A549 treated with GW870086 at 1 μM for 4 hours (cell line): ENCODE measurements around the gene WSB1. TPM values are rescaled to one million over a fixed set of nuclear protein-coding genes. Genes with fewer than 3 reads are reported as not detected.

Source experiments
- total RNA-seq: library from RNA; stranded (reverse); fragments of 200-300 nt; extraction: Qiagen RNA extraction; gene quantifications from 5 replicates; pipeline ENCODE4 v1.2.3, GENCODE V29; 2022; ENCODE audit warnings: low read depth

The WSB1 gene
- 64.1 to 84.1 TPM (median 76.8 TPM) in 5 replicates for total RNA-seq

DNA sequence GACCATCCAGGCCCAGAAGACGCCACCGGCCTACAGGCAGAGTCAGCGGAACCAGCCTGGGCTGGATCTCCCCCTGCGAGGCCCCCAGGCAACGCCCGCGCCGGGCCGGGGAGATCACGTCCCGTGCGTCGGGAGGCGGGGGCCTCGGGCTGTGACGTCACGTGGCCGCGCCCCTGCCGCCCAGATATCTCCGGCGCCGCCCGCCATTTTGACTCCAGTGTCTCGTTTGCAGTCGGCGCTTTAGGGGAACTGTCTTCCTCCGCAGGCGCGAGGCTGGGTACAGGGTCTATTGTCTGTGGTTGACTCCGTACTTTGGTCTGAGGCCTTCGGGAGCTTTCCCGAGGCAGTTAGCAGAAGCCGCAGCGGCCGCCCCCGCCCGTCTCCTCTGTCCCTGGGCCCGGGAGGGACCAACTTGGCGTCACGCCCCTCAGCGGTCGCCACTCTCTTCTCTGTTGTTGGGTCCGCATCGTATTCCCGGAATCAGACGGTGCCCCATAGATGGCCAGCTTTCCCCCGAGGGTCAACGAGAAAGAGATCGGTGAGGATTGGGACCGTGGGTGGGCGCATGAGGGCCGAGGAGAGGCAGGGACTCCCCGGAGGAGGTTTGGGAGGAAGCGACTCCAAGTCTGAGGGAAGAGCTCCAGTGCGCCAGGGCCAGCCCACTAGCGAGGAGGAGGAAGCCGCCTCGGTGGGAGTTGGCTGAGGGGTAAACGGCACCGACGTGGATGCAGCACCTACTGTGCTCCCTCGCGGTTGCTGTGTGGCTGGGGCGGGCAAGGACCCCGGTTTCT, at the start of gene WSB1:
WSB1 (plus strand) TSS at position 217 of the 791 bp plus-strand sequence; CDS start at position 499, 282 bp downstream.

Other genes starting within 250 kb of the WSB1 start
- 12.2 to 17.7 TPM (median 16.3 TPM) in 5 replicates for gene KSR1, start 162.3 kb downstream of the WSB1 start, total RNA-seq